ENCODE results near the gene ZNRF4. TPM values are rescaled to one million over a fixed set of nuclear protein-coding genes. Genes with fewer than 3 reads are reported as not detected.
A peak's percentile ranks its signal among the peaks of the same experiment; 100 is the strongest.

The ZNRF4 gene
- total and polyA plus RNA-seq, 9 of the 15 experiments (the other 6 are each of a cell fraction or from before 2014, with no cell fraction given) = not detected

GRCh38 chr19:5444431-5444830 is 10.8 kb upstream of the ZNRF4 start:
- H3K4me3 ChIP-seq = no peak overlapping the region
- CTCF ChIA-PET (ENCODE audit: low intra/inter-chr PET ratio) = no interaction called here
- no peaks in the 10 kb centered on the region for H3K9me3 ChIP-seq (replicated peaks; ENCODE audit: control insufficient read depth, insufficient read depth, low read depth, low read length)
- DNase-seq (ENCODE audit: extremely low read depth in 1 of 4, low spot score in 3 of 4) (no peak), ATAC-seq (no peak), FAIRE-seq (no peak)
- POLR2A ChIA-PET = no interaction called here
- H4K20me1 ChIP-seq (replicated peaks; ENCODE audit: control insufficient read depth, insufficient read depth, low read length) = no peaks in the 10 kb centered on the region; the same call in 1 of the 2 replicates
- H2AFZ ChIP-seq (ENCODE audit: low read depth, low read length) = no peak overlapping the region
- no peak overlapping the region for H3K4me2 ChIP-seq (ENCODE audit: insufficient read depth, low read length)
- H3K9me1 ChIP-seq (ENCODE audit: control insufficient read depth, insufficient read depth, low read length) = no peaks in the 10 kb centered on the region
- no peak overlapping the region for H3K27ac ChIP-seq (ENCODE audit: extremely low read depth, low read depth, low read length)
- H3K9ac ChIP-seq (ENCODE audit: insufficient read depth in 1 of 2, low read depth in 2 of 2, low read length in 2 of 2) = no peak overlapping the region
- H3K27me3 ChIP-seq (ENCODE audit: control insufficient read depth in 2 of 2, insufficient read depth in 2 of 2, low read length in 2 of 2) = peaks cover 13 to 26% of the 10 kb centered on the region in 2 experiments
- no peak for TF ChIP-seq NCOR1 (IDR thresholded peaks at IDR 0.05)
- no peak for TF ChIP-seq SMARCE1 (IDR thresholded peaks at IDR 0.05)
- peak; percentile 48 for TF ChIP-seq ZFP36 (IDR thresholded peaks at IDR 0.05; ENCODE audit: low read depth, low read length, partially characterized antibody)
- no peak for TF ChIP-seq ATF2 (CRISPR knock-in tag; IDR thresholded peaks at IDR 0.05)
- TF ChIP-seq PREB (CRISPR knock-in tag; IDR thresholded peaks at IDR 0.05) = no peak
- TF ChIP-seq ZNF311 (CRISPR knock-in tag; IDR thresholded peaks at IDR 0.05) = no peak
- peak in 1 of 2 experiments; percentile 46; a peak in 1 of 4 replicates for TF ChIP-seq KDM1A (IDR thresholded peaks at IDR 0.05)
- no peak for TF ChIP-seq ZNF165 (CRISPR knock-in tag; IDR thresholded peaks at IDR 0.05; ENCODE audit: borderline replicate concordance)
- no peak for TF ChIP-seq POLR2AphosphoS2 (IDR thresholded peaks at IDR 0.05; ENCODE audit: low read length)
- H3K36me3 ChIP-seq (ENCODE audit: control insufficient read depth, insufficient read depth, low read length) = no peaks in the 10 kb centered on the region
- H3K4me1 ChIP-seq (replicated peaks in 1 of 2; ENCODE audit: control insufficient read depth in 2 of 2, insufficient read depth in 2 of 2, low read length in 2 of 2) = no peaks in the 10 kb centered on the region; a peak in 1 of 5 replicates
- 0% methylated on average over 3 of the region's 5 CpGs for WGBS (ENCODE audit: insufficient coverage, low coverage, missing lambda C conversion rate)
- in situ Hi-C loops (cut with MboI) = no loop called here
- H3K79me2 ChIP-seq (ENCODE audit: control insufficient read depth, insufficient read depth, low read length) = no peaks in the 10 kb centered on the region
- intact Hi-C loops (cut with micrococcal nuclease) = no loop called here
- no TSS peak for BruUV-seq (replicated peaks)
